ENCODE measurements around the gene ADH5. TPM values are rescaled to one million over a fixed set of nuclear protein-coding genes. Genes with fewer than 3 reads are reported as not detected.

Gene ADH5
- total and polyA plus RNA-seq, 5 donors from 2014 or later = 56.7 to 196 (median 161) TPM

- Mint-ChIP-seq H3K4me3 (no peak overlapping the region), H3K4me1 (peaks cover 14 to 20% (median 17%) of the 10 kb centered on the region in 4 donors), H3K36me3 (peaks cover 41% of the 10 kb centered on the region), H3K9me3 (no peaks in the 10 kb centered on the region), H3K27ac (peak overlapping the region in 1 of 3 donors; percentile 84), H3K27me3 (no peaks in the 10 kb centered on the region)
- H3K27me3 ChIP-seq (ENCODE audit: control insufficient read depth, insufficient read depth, low read length) = no peaks in the 10 kb centered on the region
- DNase-seq (no peak), ATAC-seq (ENCODE audit: low read depth in 2 of 2) (no peak)
- no peak overlapping the region for H3K4me3 ChIP-seq (ENCODE audit: low read depth, low read length)
- no peak overlapping the region for H3K27ac ChIP-seq (ENCODE audit: insufficient read depth, low read length, poor library complexity, severe bottlenecking)
- peaks cover 3% of the 10 kb centered on the region for H3K4me1 ChIP-seq (ENCODE audit: control insufficient read depth, insufficient read depth, low read length, poor library complexity, severe bottlenecking)
- H3K36me3 ChIP-seq (ENCODE audit: control insufficient read depth, insufficient read depth, low read length) = peaks cover 48% of the 10 kb centered on the region
- no peaks in the 10 kb centered on the region for H3K9me3 ChIP-seq (ENCODE audit: control insufficient read depth in 2 of 2, low read length in 2 of 2)
These were observed 34.1 kb downstream of the ADH5 start for GRCh38 chr4:99054428-99054994.

- H3K36me3 Mint-ChIP-seq = peaks cover 43% of the 10 kb centered on the region
- H3K27ac ChIP-seq (ENCODE audit: insufficient read depth, low read length, poor library complexity, severe bottlenecking) = peak overlapping the region; percentile 24
- H3K4me1 Mint-ChIP-seq = peaks cover 12 to 20% (median 17%) of the 10 kb centered on the region in 4 donors
These were observed 35.7 kb downstream of the ADH5 start for GRCh38 chr4:99052902-99053301.

GRCh38 chr4:99047710-99048109, 40.9 kb downstream of the ADH5 start:
- peak overlapping the region in 1 of 3 donors; percentile 53 for H3K27ac Mint-ChIP-seq
- no peaks in the 10 kb centered on the region for H3K27me3 ChIP-seq (ENCODE audit: control insufficient read depth, insufficient read depth, low read length)

More at GRCh38 chr4:99052902-99053301, 35.7 kb downstream of the ADH5 start:
- ATAC-seq (ENCODE audit: low read depth in 2 of 2) = no peak
- Histone ChIP-seq H3K4me1 (ENCODE audit: control insufficient read depth, insufficient read depth, low read length, poor library complexity, severe bottlenecking) (peaks cover 3% of the 10 kb centered on the region), H3K9me3 (ENCODE audit: control insufficient read depth in 2 of 2, low read length in 2 of 2) (no peaks in the 10 kb centered on the region), H3K36me3 (ENCODE audit: control insufficient read depth, insufficient read depth, low read length) (peaks cover 50% of the 10 kb centered on the region), H3K4me3 (ENCODE audit: low read depth, low read length) (no peak overlapping the region), H3K27me3 (ENCODE audit: control insufficient read depth, insufficient read depth, low read length) (no peaks in the 10 kb centered on the region)
- no peaks in the 10 kb centered on the region for H3K9me3 Mint-ChIP-seq
- H3K27ac Mint-ChIP-seq = peak overlapping the region; percentile 50 to 85 (median 68)
- no peak overlapping the region for H3K4me3 Mint-ChIP-seq
- peak in 1 of 3 donors; percentile 31 for DNase-seq
- no peaks in the 10 kb centered on the region for H3K27me3 Mint-ChIP-seq

DNA sequence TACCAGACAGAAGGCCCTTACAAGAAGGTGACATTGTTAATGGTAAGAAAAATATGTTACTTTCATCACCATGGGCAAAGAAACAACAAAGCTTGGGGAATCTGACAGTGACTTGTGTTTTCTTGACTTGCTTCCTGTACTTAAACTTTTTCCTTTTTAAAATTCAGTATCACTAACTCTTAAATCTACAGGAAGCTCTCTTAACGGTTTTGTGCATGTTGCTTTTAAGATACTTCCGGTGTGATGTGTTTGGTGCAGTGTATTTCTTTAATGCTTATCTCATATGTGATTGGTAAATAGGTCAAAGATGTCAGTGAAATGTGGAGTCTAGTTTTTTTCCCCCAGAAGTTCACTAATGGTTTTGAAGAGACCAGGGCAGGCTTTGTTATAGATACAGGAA, 45.2 kb downstream of the ADH5 start:
- Mint-ChIP-seq H3K27me3 (no peaks in the 10 kb centered on the region), H3K4me1 (peaks cover 14 to 27% (median 24%) of the 10 kb centered on the region in 4 donors), H3K36me3 (peaks cover 40% of the 10 kb centered on the region), H3K27ac (peak overlapping the region; percentile 74 to 94 (median 79)), H3K4me3 (peak overlapping the region; percentile 3 to 58 (median 10)), H3K9me3 (peaks cover 0 to 2% (median 0%) of the 10 kb centered on the region in 7 donors)
- ATAC-seq (ENCODE audit: low read depth in 2 of 2) (peak; percentile 88 to 93), DNase-seq (peak in 2 of 3 donors; percentile 62 to 80)
- Histone ChIP-seq H3K4me3 (ENCODE audit: low read depth, low read length) (peak overlapping the region; percentile 73), H3K27me3 (ENCODE audit: control insufficient read depth, insufficient read depth, low read length) (no peaks in the 10 kb centered on the region), H3K27ac (ENCODE audit: insufficient read depth, low read length, poor library complexity, severe bottlenecking) (peak overlapping the region; percentile 78), H3K4me1 (ENCODE audit: control insufficient read depth, insufficient read depth, low read length, poor library complexity, severe bottlenecking) (peaks cover 17% of the 10 kb centered on the region), H3K36me3 (ENCODE audit: control insufficient read depth, insufficient read depth, low read length) (peaks cover 18% of the 10 kb centered on the region), H3K9me3 (ENCODE audit: control insufficient read depth in 2 of 2, low read length in 2 of 2) (peaks cover 0 to 4% of the 10 kb centered on the region in 2 experiments)

More at GRCh38 chr4:99047710-99048109, 40.9 kb downstream of the ADH5 start:
- peaks cover 16% of the 10 kb centered on the region for H3K4me1 ChIP-seq (ENCODE audit: control insufficient read depth, insufficient read depth, low read length, poor library complexity, severe bottlenecking)
- H3K36me3 Mint-ChIP-seq = peaks cover 65% of the 10 kb centered on the region
- H3K27me3 Mint-ChIP-seq = no peaks in the 10 kb centered on the region
- peaks cover 37% of the 10 kb centered on the region for H3K36me3 ChIP-seq (ENCODE audit: control insufficient read depth, insufficient read depth, low read length)
- H3K4me3 ChIP-seq (ENCODE audit: low read depth, low read length) = no peak overlapping the region
- DNase-seq (no peak), ATAC-seq (ENCODE audit: low read depth in 2 of 2) (no peak)
- H3K9me3 Mint-ChIP-seq = no peaks in the 10 kb centered on the region
- H3K4me1 Mint-ChIP-seq = peaks cover 14 to 25% (median 22%) of the 10 kb centered on the region in 4 donors
- H3K4me3 Mint-ChIP-seq = no peak overlapping the region
- no peaks in the 10 kb centered on the region for H3K9me3 ChIP-seq (ENCODE audit: control insufficient read depth in 2 of 2, low read length in 2 of 2)
- no peak overlapping the region for H3K27ac ChIP-seq (ENCODE audit: insufficient read depth, low read length, poor library complexity, severe bottlenecking)

DNA sequence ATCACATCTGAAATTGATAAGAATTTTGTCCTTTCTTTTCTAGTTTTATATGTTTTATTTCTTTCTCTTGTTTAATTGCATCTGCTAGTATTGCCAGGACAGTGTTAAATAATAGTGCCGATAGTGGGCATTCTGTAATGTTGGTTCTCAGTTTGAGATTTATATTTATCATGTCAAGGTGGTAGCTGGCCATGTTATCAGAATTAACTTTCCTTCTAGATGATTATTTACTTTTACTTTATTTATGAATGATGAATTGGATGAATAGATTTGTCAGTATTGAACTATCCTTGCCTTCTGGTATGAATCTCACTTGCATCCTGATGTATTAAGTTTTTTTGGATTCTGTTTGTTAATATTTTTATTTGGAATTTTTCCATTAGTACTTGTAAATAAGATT, 50.4 kb downstream of the ADH5 start:
- Mint-ChIP-seq H3K27me3 (no peaks in the 10 kb centered on the region), H3K9me3 (peaks cover 0 to 8% (median 0%) of the 10 kb centered on the region in 7 donors), H3K4me1 (peaks cover 5 to 18% (median 16%) of the 10 kb centered on the region in 4 donors), H3K36me3 (peaks cover 44% of the 10 kb centered on the region), H3K4me3 (no peak overlapping the region), H3K27ac (no peak overlapping the region)
- Histone ChIP-seq H3K4me3 (ENCODE audit: low read depth, low read length) (no peak overlapping the region), H3K36me3 (ENCODE audit: control insufficient read depth, insufficient read depth, low read length) (peaks cover 46% of the 10 kb centered on the region), H3K27me3 (ENCODE audit: control insufficient read depth, insufficient read depth, low read length) (no peaks in the 10 kb centered on the region), H3K27ac (ENCODE audit: insufficient read depth, low read length, poor library complexity, severe bottlenecking) (no peak overlapping the region), H3K4me1 (ENCODE audit: control insufficient read depth, insufficient read depth, low read length, poor library complexity, severe bottlenecking) (peaks cover 6% of the 10 kb centered on the region), H3K9me3 (ENCODE audit: control insufficient read depth in 2 of 2, low read length in 2 of 2) (peaks cover 7 to 14% of the 10 kb centered on the region in 2 experiments)
- DNase-seq (no peak), ATAC-seq (ENCODE audit: low read depth in 2 of 2) (no peak)

DNA sequence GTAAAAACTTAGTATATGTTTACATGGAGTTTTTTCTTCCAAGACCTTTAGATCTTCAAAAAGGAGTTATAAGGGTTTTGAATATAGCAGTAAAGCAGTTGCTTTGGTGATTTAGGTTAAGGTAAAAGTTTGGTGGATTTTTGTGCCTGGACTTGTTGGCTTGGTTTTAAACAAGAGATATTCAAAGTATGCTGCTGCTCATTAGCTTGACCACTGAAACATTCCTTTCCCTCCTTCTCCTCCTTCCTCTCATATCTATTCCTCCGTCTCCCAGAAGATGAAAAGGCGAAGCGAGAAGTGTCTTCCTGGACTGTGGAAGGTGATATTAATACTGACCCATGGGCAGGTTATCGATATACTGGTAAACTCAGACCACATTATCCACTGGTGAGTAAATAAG, 54.6 kb downstream of the ADH5 start:
- ATAC-seq (ENCODE audit: low read depth in 2 of 2) = no peak
- Histone ChIP-seq H3K4me1 (ENCODE audit: control insufficient read depth, insufficient read depth, low read length, poor library complexity, severe bottlenecking) (peaks cover 13% of the 10 kb centered on the region), H3K36me3 (ENCODE audit: control insufficient read depth, insufficient read depth, low read length) (peaks cover 32% of the 10 kb centered on the region), H3K4me3 (ENCODE audit: low read depth, low read length) (no peak overlapping the region), H3K27me3 (ENCODE audit: control insufficient read depth, insufficient read depth, low read length) (no peaks in the 10 kb centered on the region), H3K9me3 (ENCODE audit: control insufficient read depth in 2 of 2, low read length in 2 of 2) (peaks cover 7 to 14% of the 10 kb centered on the region in 2 experiments), H3K27ac (ENCODE audit: insufficient read depth, low read length, poor library complexity, severe bottlenecking) (no peak overlapping the region)
- H3K4me3 Mint-ChIP-seq = no peak overlapping the region
- DNase-seq = no peak
- H3K9me3 Mint-ChIP-seq = peaks cover 0 to 8% (median 0%) of the 10 kb centered on the region in 7 donors
- peak overlapping the region in 1 of 3 donors; percentile 50 for H3K27ac Mint-ChIP-seq
- H3K4me1 Mint-ChIP-seq = peaks cover 23 to 28% (median 26%) of the 10 kb centered on the region in 4 donors
- H3K36me3 Mint-ChIP-seq = peaks cover 40% of the 10 kb centered on the region
- H3K27me3 Mint-ChIP-seq = no peaks in the 10 kb centered on the region

DNA sequence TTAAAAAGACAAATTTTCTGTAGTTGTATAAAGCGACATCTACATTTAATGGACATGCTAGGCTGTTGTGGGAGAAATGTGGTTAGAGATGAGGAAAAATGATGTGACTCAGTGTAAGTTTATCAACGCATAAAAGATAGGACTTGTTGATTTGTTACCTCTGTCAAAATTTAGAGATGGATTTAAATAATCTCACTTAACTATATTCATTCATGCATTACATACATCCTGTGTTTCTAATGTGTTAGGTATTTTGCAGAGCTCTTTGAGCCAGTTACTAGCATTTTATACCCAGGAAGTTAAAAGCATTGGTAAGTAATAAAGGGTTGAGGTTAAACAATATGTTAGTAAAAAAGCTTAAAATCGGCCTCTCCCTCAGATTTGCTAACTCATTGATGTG, 58.7 kb downstream of the ADH5 start:
- Mint-ChIP-seq H3K4me3 (no peak overlapping the region), H3K9me3 (no peaks in the 10 kb centered on the region), H3K36me3 (peaks cover 14% of the 10 kb centered on the region), H3K27me3 (no peaks in the 10 kb centered on the region), H3K27ac (peak overlapping the region in 1 of 3 donors; percentile 8), H3K4me1 (peaks cover 37 to 58% (median 51%) of the 10 kb centered on the region in 4 donors)
- peaks cover 18% of the 10 kb centered on the region for H3K4me1 ChIP-seq (ENCODE audit: control insufficient read depth, insufficient read depth, low read length, poor library complexity, severe bottlenecking)
- no peaks in the 10 kb centered on the region for H3K27me3 ChIP-seq (ENCODE audit: control insufficient read depth, insufficient read depth, low read length)
- peaks cover 8% of the 10 kb centered on the region for H3K36me3 ChIP-seq (ENCODE audit: control insufficient read depth, insufficient read depth, low read length)
- H3K4me3 ChIP-seq (ENCODE audit: low read depth, low read length) = no peak overlapping the region
- H3K9me3 ChIP-seq (ENCODE audit: control insufficient read depth in 2 of 2, low read length in 2 of 2) = no peaks in the 10 kb centered on the region
- DNase-seq = peak in 1 of 3 donors; percentile 18
- no peak overlapping the region for H3K27ac ChIP-seq (ENCODE audit: insufficient read depth, low read length, poor library complexity, severe bottlenecking)
- ATAC-seq (ENCODE audit: low read depth in 2 of 2) = no peak

Measured in CD4-positive, CD25-positive, alpha-beta regulatory T cell (primary cell).